RPMI7951 (cell line): ENCODE results near the gene USP32. TPM values are rescaled to one million over a fixed set of nuclear protein-coding genes. Genes with fewer than 3 reads are reported as not detected.
A peak's percentile ranks its signal among the peaks of the same experiment; 100 is the strongest.

ENCODE experiments used
- DNase-seq: peaks from one replicate; pipeline ENCODE4 v3.0.0-alpha.2; 2012; ENCODE audit warnings: low read depth
- total RNA-seq: library from RNA; depleted of rRNA; stranded (reverse); fragments of >200 nt; shearing (Covaris generic); gene quantifications from 2 replicates; pipeline ENCODE4 v1.2.3, GENCODE V29; 2014

USP32 gene
- total RNA-seq, 1 experiment from 2014 or later: 25.0 TPM

- no peak for DNase-seq
These were observed 236.5 kb downstream of the USP32 start for GRCh38 chr17:60155427-60155814.

- peak; percentile 67 for DNase-seq
These were observed 237.1 kb downstream of the USP32 start for GRCh38 chr17:60154616-60155426.

DNA sequence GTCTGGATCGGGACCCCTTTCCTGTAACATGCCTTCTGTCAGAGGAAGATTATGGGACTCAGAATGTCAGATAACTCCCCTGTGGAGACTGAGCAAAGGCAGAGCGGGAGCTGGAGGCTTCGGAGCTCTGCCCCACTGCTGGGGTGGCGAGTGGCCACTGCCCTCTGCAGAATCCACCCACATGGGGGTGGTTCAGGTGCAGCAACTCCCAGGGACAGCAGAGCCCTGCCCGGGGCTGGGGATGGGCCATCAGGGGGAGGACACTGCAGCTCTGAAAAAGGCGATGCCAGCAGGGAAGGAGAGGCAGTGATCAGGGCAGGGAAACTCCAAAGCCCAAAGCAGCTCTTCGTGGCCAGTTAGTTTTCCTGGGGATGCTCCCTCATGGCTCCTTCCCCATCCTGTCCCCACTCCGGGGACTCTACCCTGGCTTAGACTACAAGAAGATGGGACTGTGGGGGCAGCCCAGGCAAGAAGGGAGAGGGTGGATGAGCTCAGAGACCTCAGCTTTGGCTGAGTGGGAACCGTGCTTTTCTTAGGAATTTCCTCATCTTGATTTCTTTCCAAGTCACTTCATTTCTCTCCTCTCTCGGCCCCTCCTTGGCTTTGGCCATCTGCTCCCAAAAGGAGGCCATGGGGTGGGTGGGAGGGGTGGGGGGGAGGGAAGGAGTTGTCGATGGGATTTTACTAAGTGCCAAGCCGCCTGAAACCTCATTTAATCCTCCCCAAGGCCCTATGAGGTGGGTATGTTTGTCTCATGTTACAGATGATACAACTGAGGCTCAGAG is 238.1 kb downstream of the USP32 start:
- no peak for DNase-seq

- DNase-seq: no peak
These were observed 240.6 kb downstream of the USP32 start for GRCh38 chr17:60151355-60151754.

DNA sequence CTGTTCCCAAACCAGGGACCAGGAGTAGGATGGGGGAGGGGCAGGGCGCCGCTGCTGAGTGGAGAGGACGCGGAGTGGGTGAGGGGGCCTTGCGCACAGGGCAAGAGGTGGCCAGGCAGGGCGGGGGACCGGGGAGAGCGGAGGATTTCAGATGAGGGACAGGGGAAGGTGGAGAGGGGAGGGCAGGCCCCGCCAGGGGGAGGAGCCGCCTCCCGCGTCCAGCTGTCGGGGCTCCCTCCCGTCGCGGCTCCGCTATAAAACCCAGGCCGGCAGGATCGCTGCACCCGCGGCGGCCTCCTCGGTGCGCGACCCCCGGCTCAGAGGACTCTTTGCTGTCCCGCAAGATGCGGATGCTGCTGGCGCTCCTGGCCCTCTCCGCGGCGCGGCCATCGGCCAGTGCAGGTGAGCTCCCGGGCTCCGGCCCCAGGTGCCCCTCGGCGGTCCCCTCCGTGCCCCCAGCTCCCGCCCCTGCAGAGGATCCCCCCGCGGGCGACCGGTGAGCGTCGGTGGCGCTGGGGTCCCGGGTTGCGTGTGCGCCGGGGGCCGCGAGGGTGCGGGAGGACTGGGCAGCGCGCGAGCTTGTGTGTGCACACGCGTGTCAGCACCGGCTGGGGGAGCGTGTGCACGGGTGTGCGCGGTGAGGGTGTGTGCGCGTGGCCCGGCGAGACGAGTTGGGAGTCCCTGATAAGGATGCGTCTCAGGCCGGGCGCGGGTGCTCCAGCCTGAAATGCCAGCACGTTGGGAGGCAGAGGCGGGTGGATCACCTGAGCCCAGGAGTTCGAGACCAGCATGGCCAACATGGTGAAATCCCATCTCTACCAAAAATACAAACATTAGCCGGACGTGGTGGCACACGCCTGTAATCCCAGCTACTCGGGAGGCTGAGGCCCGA is 242.0 kb downstream of the USP32 start, which contains the start of gene CA4:
Gene CA4, plus strand, starts transcription at position 283 of the 892 bp plus-strand sequence. Its CDS starts 62 bp downstream, at position 345.
- no peak for DNase-seq

DNA sequence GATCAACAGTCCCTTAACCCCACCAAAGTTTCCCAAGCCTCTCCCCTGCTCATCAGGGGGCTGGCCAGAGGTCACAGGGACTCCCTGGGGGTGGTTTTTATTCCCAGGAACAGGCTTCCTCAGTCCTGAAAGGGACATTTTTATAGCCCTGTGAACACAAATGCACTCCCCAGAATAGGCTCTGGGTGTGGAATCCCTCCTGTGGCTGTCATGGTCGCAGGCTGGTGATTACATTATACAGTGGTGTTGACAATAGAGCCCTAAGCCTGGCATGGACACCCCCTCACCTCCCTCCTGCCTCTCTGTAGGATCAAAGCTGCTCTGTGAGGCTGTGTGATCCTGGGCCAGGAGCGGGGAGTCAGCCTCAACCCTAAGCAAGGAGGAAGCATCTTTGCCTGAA is 243.6 kb downstream of the USP32 start:
- no peak for DNase-seq

DNA sequence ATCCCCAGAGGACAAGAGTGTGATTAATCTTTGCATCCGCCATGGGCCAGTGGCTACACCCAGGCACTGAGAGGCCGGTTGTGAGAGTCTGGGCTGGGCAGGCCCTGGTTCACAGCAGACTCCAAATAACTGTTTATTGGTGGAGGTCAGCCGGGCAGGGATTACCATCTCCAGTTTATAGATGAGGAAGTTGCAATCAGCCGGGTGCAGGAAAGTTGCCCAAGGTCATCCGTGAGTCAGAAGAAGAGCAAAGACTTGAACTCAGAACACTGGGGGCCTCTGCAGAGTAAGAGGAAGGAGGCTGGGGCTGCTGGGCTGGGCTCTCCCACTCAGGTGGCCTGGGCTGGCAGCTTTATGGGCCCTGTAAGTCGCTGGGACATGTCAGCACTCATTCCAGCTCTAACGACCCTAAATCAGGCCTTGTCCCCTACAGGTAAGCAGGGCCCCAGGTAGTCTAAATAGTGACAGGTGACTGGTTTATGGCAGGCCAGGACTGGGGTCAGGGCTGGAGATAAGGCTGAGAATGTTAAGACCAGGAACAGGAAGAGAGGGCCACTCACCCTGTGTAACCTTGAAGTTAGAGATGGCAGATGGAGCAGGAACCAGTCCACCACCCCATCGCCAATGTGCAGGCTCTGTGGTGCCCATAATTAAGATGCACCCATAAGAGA is 244.2 kb downstream of the USP32 start:
- DNase-seq: no peak

- no peak for DNase-seq
These were observed 245.7 kb downstream of the USP32 start for GRCh38 chr17:60146206-60146605.

GRCh38 chr17:60145006-60145935 is 246.7 kb downstream of the USP32 start:
- DNase-seq: no peak

- peak; percentile 81 for DNase-seq
These were observed 248.9 kb downstream of the USP32 start for GRCh38 chr17:60142872-60143499.

DNA sequence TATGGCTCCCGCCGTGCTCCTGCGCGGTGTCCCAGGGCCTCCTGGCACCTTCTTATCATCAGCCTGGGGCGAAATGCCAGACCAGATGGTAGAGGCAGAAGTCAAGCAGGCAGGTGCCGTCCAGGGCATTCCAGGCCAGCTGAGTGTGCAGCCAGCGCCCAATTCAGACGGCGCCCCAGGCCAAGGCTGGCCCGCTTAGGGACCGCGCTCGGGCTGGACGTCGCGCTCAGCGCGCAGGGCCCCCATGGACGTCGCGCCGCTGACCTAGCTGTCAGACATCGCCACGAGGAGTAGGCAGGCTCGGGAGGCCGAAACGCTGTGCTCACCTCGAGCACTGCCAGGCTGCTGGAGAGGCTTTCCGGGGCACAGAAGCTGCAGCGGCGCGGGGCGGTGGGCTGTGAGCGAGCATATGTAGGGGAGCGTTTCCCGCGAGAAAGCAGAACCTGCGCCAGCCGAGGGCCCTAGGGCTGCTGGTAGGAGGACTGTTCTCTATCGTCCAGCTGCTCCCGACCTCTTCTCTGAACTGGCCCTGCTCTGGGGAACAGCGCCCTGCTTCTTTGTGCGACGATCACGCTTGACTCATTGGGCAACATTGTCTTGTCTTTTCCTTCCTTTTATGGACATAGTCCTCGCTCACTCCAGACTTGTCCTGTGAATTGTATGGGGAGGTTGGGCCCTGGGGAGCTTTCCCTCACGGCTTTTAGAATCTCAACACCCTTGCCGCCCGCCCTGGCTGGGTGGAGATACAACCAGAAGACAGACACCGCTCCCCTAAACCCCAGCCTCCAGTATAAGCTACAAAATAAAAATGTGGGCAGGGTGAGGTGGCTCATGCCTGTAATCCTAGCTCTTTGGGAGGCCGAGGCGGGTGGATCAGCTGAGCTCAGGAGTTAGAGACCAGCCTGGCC is 250.6 kb downstream of the USP32 start:
- peak; percentile 43 for DNase-seq

GRCh38 chr17:60139438-60140285 is 252.3 kb downstream of the USP32 start:
- peak; percentile 57 for DNase-seq

GRCh38 chr17:60138769-60139437 is 253.0 kb downstream of the USP32 start:
- DNase-seq: no peak

DNA sequence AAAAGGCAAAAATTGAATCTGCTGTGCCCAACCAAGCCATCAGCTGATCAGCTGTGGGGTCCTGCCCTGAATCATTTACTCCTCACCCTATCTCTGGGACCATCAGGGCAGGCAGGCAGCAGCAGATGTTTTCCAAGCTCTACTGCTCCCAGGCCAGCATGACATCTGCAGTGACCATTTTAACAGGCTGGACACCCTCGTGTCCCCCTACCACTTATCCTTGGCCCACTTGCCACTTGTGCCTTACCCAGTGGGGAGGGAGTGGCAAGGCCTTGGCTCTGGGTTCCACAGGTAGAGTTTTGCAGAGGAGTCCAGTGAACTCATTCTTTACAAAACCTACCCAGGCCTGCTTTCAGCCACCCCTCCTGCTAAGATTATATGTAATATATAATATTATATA is 254.2 kb downstream of the USP32 start:
- DNase-seq: no peak

DNA sequence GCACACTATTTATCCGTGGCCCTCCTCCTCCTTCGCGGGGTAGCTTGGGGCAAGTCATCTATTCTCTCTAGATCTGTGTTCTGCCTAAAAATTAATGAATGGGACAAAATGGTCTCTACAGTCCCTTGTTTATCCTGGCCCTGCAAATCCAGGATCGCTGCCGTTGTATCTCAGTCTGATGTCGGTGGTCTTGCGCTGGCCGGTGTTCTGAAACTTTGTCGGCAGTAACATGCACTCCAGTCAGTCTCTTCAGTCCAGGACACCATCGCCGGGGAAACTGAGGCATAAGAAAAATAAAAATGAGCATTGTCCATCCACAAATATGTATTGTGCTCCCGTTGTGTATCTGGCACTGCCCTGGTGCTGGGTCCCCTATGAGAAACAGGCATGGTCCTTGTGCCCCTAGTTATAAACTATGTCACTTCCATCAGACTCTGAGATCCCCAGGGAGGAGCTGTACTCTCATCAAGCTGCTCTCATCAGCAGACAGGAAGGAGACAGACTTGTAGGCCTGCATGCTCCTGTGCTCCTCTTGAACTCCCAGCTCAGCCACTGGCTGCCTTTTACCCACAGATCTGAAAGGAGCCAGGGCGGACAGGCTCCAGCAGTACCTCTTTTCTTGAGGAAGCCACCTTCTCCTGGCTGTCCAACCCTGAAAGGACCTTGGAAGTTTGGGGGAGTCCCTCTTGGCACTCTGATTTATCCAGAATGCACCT is 255.8 kb downstream of the USP32 start:
- no peak for DNase-seq

- DNase-seq: peak; percentile 90
These were observed 256.6 kb downstream of the USP32 start for GRCh38 chr17:60135151-60135950.
